NOMO-1 (cell line): Measurements from ENCODE around the gene SSH2.

Experiments
- DNase-seq, 2 experiments: peaks; one replicate each; lab custom pipeline; 2025; ENCODE audit not compliant: unreplicated experiment in 2 of 2; lab: John Stamatoyannopoulos, UW

SSH2 gene

GRCh38 chr17:29582772-29583171 lies 347.3 kb downstream of the SSH2 start:
- no peak for DNase-seq

- DNase-seq, result no peak
These were observed 347.7 kb downstream of the SSH2 start for GRCh38 chr17:29582254-29582765.

GRCh38 chr17:29581583-29582253 lies 348.3 kb downstream of the SSH2 start:
- DNase-seq, result no peak

- peak; percentile 69 to 71 for DNase-seq
These were observed 349.9 kb downstream of the SSH2 start for GRCh38 chr17:29579866-29580771.

- no peak for DNase-seq
These were observed 351.2 kb downstream of the SSH2 start for GRCh38 chr17:29578626-29579485.

GRCh38 chr17:29577385-29578211 lies 352.4 kb downstream of the SSH2 start:
- DNase-seq, result no peak

GRCh38 chr17:29577001-29577370 lies 353.0 kb downstream of the SSH2 start:
- no peak for DNase-seq

- no peak for DNase-seq
These were observed 353.6 kb downstream of the SSH2 start for GRCh38 chr17:29576214-29577000.
